Measurements from ENCODE around the gene C2. TPM values are rescaled to one million over a fixed set of nuclear protein-coding genes. Genes with fewer than 3 reads are reported as not detected.
A peak's percentile ranks its signal among the peaks of the same experiment; 100 is the strongest.
"Not testable (repeated sequence)": the region's sequence is repeated elsewhere in the genome, so short reads cannot be mapped to it uniquely, and the experiment has no call there.

Gene C2
- total and polyA plus RNA-seq, 4 experiments from 2014 or later = 2.1 to 3.2 TPM; not detected in 2

DNA sequence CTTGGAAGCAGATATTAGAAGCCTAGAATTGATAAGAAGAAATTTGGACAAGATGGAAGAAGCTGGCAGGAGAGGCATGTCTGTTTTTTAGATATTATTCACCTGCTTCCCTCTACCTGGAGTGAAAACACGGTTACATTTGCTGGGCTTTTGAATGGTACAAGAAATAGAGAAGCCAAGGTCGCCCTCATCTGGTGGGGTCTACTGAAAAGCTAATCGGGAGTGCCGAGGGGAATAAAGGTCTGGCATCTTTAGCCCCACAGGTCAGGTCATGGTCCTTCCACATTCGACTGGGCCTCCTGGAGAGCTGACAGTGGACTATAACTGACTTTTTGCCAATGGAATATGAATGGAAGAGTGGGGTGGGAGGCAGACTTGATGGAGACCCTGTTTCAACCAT is 4.6 kb upstream of the C2 start:
- H3K27me3 Mint-ChIP-seq = no peaks in the 10 kb centered on the region
- POLR2A ChIA-PET (ENCODE audit: partially characterized antibody) = no interaction called here
- no peaks in the 10 kb centered on the region for H3K4me1 Mint-ChIP-seq
- Histone ChIP-seq H3K9me3 (ENCODE audit: control insufficient read depth in 1 of 2, low read length in 2 of 2) (no peaks in the 10 kb centered on the region), H3K36me3 (ENCODE audit: insufficient read depth, low read length) (no peaks in the 10 kb centered on the region), H3K27ac (ENCODE audit: low read depth, low read length) (no peak overlapping the region), H3K27me3 (ENCODE audit: insufficient read depth, low read length) (no peaks in the 10 kb centered on the region), H3K4me3 (ENCODE audit: low read length in 2 of 2) (no peak overlapping the region), H3K4me1 (ENCODE audit: insufficient read depth, low read length) (no peaks in the 10 kb centered on the region)
- H3K27ac Mint-ChIP-seq = peak overlapping the region in 1 of 7 donors; percentile 7
- DNase-seq = peak in 1 of 5 donors; percentile 19
- no peaks in the 10 kb centered on the region for H3K36me3 Mint-ChIP-seq
- no peaks in the 10 kb centered on the region for H3K9me3 Mint-ChIP-seq
- CTCF ChIA-PET (ENCODE audit: partially characterized antibody) = interaction anchor here (1.3 to 1.5 kb wide), 2 partner anchors 33 to 193 kb away, joined by 3 to 4 read pairs; no protein-coding TSS in a partner anchor
- H3K4me3 Mint-ChIP-seq = no peak overlapping the region
- intact Hi-C loops (cut with micrococcal nuclease) = no loop called here

DNA sequence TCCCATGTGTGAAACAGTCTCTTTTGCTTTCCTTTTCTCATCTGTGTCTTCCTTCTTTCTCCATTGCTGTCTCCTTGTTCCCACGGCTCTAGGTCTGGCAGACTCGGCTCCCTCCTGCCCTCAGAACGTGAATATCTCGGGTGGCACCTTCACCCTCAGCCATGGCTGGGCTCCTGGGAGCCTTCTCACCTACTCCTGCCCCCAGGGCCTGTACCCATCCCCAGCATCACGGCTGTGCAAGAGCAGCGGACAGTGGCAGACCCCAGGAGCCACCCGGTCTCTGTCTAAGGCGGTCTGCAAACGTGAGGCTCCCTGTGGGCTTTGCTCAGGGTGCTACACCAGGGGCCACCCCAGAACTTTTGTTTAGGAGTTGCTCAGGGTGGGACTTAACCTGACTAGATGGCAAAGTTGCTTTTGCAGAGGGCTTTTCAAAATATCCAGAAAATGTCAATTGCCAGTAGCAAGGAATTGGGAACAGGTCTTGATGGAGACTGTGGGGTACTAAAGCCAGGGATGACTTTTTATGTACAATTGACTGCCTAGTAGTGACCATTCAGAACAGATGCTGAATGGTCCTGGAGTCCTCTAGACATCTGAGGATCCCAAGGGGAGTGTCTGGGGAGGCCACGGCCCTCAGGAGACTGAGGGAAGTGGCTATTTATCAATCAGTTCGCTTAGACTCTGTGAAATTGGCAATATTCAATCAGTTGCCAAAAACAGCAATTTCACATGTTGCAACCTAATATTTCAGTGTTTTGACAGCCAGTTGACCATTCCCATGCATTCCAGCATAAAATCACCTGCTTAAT is 550 bp downstream of the C2 start:
- Histone ChIP-seq H3K4me3 (ENCODE audit: low read length in 2 of 2) (no peak overlapping the region), H3K27ac (ENCODE audit: low read depth, low read length) (no peak overlapping the region), H3K9me3 (ENCODE audit: control insufficient read depth in 1 of 2, low read length in 2 of 2) (no peaks in the 10 kb centered on the region), H3K27me3 (ENCODE audit: insufficient read depth, low read length) (no peaks in the 10 kb centered on the region), H3K4me1 (ENCODE audit: insufficient read depth, low read length) (no peaks in the 10 kb centered on the region), H3K36me3 (ENCODE audit: insufficient read depth, low read length) (no peaks in the 10 kb centered on the region)
- peaks cover 0 to 1% of the 10 kb centered on the region in 2 donors for H3K27me3 Mint-ChIP-seq
- ChIA-PET POLR2A (ENCODE audit: partially characterized antibody) (no interaction called here), CTCF (ENCODE audit: partially characterized antibody) (no interaction called here)
- intact Hi-C loops (cut with micrococcal nuclease) = no loop called here
- DNase-seq = no peak
- no peak overlapping the region for H3K4me3 Mint-ChIP-seq
- no peaks in the 10 kb centered on the region for H3K4me1 Mint-ChIP-seq
- H3K9me3 Mint-ChIP-seq = no peaks in the 10 kb centered on the region
- H3K36me3 Mint-ChIP-seq = no peaks in the 10 kb centered on the region
- H3K27ac Mint-ChIP-seq = no peak overlapping the region

- H3K27ac Mint-ChIP-seq = no peak overlapping the region
- no peaks in the 10 kb centered on the region for H3K9me3 ChIP-seq (ENCODE audit: control insufficient read depth in 1 of 2, low read length in 2 of 2)
- no peaks in the 10 kb centered on the region for H3K4me1 ChIP-seq (ENCODE audit: insufficient read depth, low read length)
- no peaks in the 10 kb centered on the region for H3K4me1 Mint-ChIP-seq
- intact Hi-C loops (cut with micrococcal nuclease) = no loop called here
- CTCF ChIA-PET (ENCODE audit: partially characterized antibody) = no interaction called here
- H3K27me3 ChIP-seq (ENCODE audit: insufficient read depth, low read length) = no peaks in the 10 kb centered on the region
- no peaks in the 10 kb centered on the region for H3K36me3 Mint-ChIP-seq
- H3K36me3 ChIP-seq (ENCODE audit: insufficient read depth, low read length) = no peaks in the 10 kb centered on the region
- no peak overlapping the region for H3K4me3 Mint-ChIP-seq
- H3K27me3 Mint-ChIP-seq = peaks cover 0 to 1% of the 10 kb centered on the region in 2 donors
- no peak for DNase-seq
- no peaks in the 10 kb centered on the region for H3K9me3 Mint-ChIP-seq
- POLR2A ChIA-PET (ENCODE audit: partially characterized antibody) = no interaction called here
- H3K4me3 ChIP-seq (ENCODE audit: low read length in 2 of 2) = no peak overlapping the region
- H3K27ac ChIP-seq (ENCODE audit: low read depth, low read length) = no peak overlapping the region
Observed at GRCh38 chr6:31928672-31928939, 1.1 kb downstream of the C2 start.

DNA sequence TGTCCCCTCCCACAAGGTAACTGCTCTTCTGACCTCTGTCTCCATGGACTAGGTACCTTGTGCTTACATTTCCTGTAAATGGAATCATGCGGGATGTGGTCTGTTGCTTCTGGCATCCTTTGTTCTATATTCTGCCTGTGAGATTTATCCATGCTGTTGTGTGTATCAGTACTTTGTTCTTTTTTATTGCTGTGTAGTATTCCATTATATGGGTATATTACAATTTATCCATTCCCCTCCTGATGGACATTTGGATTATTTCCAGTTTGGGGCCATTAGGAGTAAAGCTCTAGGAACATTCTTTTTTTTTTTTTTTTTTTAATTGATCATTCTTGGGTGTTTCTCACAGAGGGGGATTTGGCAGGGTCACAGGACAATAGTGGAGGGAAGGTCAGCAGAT is 3.4 kb downstream of the C2 start:
- Mint-ChIP-seq H3K9me3 (no peaks in the 10 kb centered on the region), H3K36me3 (no peaks in the 10 kb centered on the region), H3K27ac (peak overlapping the region in 1 of 7 donors; percentile 63), H3K4me1 (no peaks in the 10 kb centered on the region), H3K4me3 (no peak overlapping the region), H3K27me3 (peaks cover 0 to 3% of the 10 kb centered on the region in 2 donors)
- CTCF ChIA-PET (ENCODE audit: partially characterized antibody) = no interaction called here
- Histone ChIP-seq H3K4me3 (ENCODE audit: low read length in 2 of 2) (no peak overlapping the region), H3K36me3 (ENCODE audit: insufficient read depth, low read length) (no peaks in the 10 kb centered on the region), H3K9me3 (ENCODE audit: control insufficient read depth in 1 of 2, low read length in 2 of 2) (no peaks in the 10 kb centered on the region), H3K4me1 (ENCODE audit: insufficient read depth, low read length) (no peaks in the 10 kb centered on the region), H3K27me3 (ENCODE audit: insufficient read depth, low read length) (no peaks in the 10 kb centered on the region), H3K27ac (ENCODE audit: low read depth, low read length) (no peak overlapping the region)
- intact Hi-C loops (cut with micrococcal nuclease) = no loop called here
- no peak for DNase-seq
- POLR2A ChIA-PET (ENCODE audit: partially characterized antibody) = no interaction called here

DNA sequence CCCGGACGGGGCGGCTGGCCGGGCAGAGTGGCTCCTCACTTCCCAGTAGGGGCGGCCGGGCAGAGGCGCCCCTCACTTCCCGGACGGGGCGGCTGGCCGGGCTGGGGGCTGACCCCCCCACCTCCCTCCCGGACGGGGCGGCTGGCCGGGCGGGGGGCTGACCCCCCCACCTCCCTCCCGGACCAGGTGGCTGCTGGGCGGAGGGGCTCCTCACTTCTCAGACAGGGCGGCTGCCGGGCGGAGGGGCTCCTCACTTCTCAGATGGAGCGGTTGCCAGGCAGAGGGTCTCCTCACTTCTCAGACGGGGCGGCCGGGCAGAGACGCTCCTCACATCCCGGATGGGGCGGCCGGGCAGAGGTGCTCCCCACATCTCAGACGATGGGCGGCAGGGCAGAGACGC is 4.6 kb downstream of the C2 start:
- intact Hi-C loops (cut with micrococcal nuclease); H3K4me1 ChIP-seq (ENCODE audit: insufficient read depth, low read length); H3K4me3 Mint-ChIP-seq; DNase-seq; H3K4me1 Mint-ChIP-seq; H3K27ac Mint-ChIP-seq; H3K27me3 Mint-ChIP-seq; CTCF ChIA-PET (ENCODE audit: partially characterized antibody); H3K9me3 Mint-ChIP-seq; POLR2A ChIA-PET (ENCODE audit: partially characterized antibody); H3K36me3 ChIP-seq (ENCODE audit: insufficient read depth, low read length); H3K9me3 ChIP-seq (ENCODE audit: control insufficient read depth in 1 of 2, low read length in 2 of 2); H3K27me3 ChIP-seq (ENCODE audit: insufficient read depth, low read length); H3K36me3 Mint-ChIP-seq; H3K27ac ChIP-seq (ENCODE audit: low read depth, low read length); H3K4me3 ChIP-seq (ENCODE audit: low read length in 2 of 2): not testable (repeated sequence)

DNA sequence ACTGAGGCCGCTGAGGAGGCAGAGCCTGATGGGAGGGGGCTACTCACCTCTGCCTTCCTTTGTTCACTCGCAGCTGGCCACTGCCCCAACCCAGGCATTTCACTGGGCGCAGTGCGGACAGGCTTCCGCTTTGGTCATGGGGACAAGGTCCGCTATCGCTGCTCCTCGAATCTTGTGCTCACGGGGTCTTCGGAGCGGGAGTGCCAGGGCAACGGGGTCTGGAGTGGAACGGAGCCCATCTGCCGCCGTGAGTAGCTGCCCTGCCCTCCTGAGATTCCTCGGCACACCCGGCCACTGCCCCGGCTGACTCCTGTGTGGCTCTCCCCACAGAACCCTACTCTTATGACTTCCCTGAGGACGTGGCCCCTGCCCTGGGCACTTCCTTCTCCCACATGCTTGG is 6.0 kb downstream of the C2 start:
- H3K9me3 ChIP-seq (ENCODE audit: control insufficient read depth in 1 of 2, low read length in 2 of 2) = no peaks in the 10 kb centered on the region
- Mint-ChIP-seq H3K36me3 (no peaks in the 10 kb centered on the region), H3K9me3 (no peaks in the 10 kb centered on the region), H3K4me1 (no peaks in the 10 kb centered on the region), H3K27ac (peak overlapping the region in 1 of 7 donors; percentile 42), H3K27me3 (peaks cover 0 to 3% of the 10 kb centered on the region in 2 donors), H3K4me3 (no peak overlapping the region)
- no peak for DNase-seq
- no peaks in the 10 kb centered on the region for H3K36me3 ChIP-seq (ENCODE audit: insufficient read depth, low read length)
- no peak overlapping the region for H3K27ac ChIP-seq (ENCODE audit: low read depth, low read length)
- ChIA-PET CTCF (ENCODE audit: partially characterized antibody) (no interaction called here), POLR2A (ENCODE audit: partially characterized antibody) (no interaction called here)
- H3K4me3 ChIP-seq (ENCODE audit: low read length in 2 of 2) = no peak overlapping the region
- intact Hi-C loops (cut with micrococcal nuclease) = no loop called here
- H3K4me1 ChIP-seq (ENCODE audit: insufficient read depth, low read length) = no peaks in the 10 kb centered on the region
- H3K27me3 ChIP-seq (ENCODE audit: insufficient read depth, low read length) = no peaks in the 10 kb centered on the region

GRCh38 chr6:31935021-31935420 is 7.5 kb downstream of the C2 start:
- H3K27ac ChIP-seq (ENCODE audit: low read depth, low read length) = no peak overlapping the region
- intact Hi-C loops (cut with micrococcal nuclease) = no loop called here
- H3K4me1 ChIP-seq (ENCODE audit: insufficient read depth, low read length) = no peaks in the 10 kb centered on the region
- POLR2A ChIA-PET (ENCODE audit: partially characterized antibody) = no interaction called here
- H3K36me3 Mint-ChIP-seq = no peaks in the 10 kb centered on the region
- CTCF ChIA-PET (ENCODE audit: partially characterized antibody) = no interaction called here
- no peak for DNase-seq
- no peak overlapping the region for H3K4me3 ChIP-seq (ENCODE audit: low read length in 2 of 2)
- no peaks in the 10 kb centered on the region for H3K9me3 ChIP-seq (ENCODE audit: control insufficient read depth in 1 of 2, low read length in 2 of 2)
- no peak overlapping the region for H3K27ac Mint-ChIP-seq
- no peaks in the 10 kb centered on the region for H3K27me3 ChIP-seq (ENCODE audit: insufficient read depth, low read length)
- H3K9me3 Mint-ChIP-seq = no peaks in the 10 kb centered on the region
- H3K36me3 ChIP-seq (ENCODE audit: insufficient read depth, low read length) = no peaks in the 10 kb centered on the region
- no peak overlapping the region for H3K4me3 Mint-ChIP-seq
- peaks cover 0 to 3% of the 10 kb centered on the region in 2 donors for H3K27me3 Mint-ChIP-seq
- no peaks in the 10 kb centered on the region for H3K4me1 Mint-ChIP-seq

- Histone ChIP-seq H3K36me3 (ENCODE audit: insufficient read depth, low read length) (no peaks in the 10 kb centered on the region), H3K27ac (ENCODE audit: low read depth, low read length) (no peak overlapping the region), H3K4me1 (ENCODE audit: insufficient read depth, low read length) (no peaks in the 10 kb centered on the region), H3K9me3 (ENCODE audit: control insufficient read depth in 1 of 2, low read length in 2 of 2) (no peaks in the 10 kb centered on the region), H3K27me3 (ENCODE audit: insufficient read depth, low read length) (no peaks in the 10 kb centered on the region), H3K4me3 (ENCODE audit: low read length in 2 of 2) (no peak overlapping the region)
- no peaks in the 10 kb centered on the region for H3K4me1 Mint-ChIP-seq
- peak overlapping the region in 2 of 7 donors; percentile 24 to 51 for H3K27ac Mint-ChIP-seq
- DNase-seq = no peak
- POLR2A ChIA-PET (ENCODE audit: partially characterized antibody) = no interaction called here
- H3K9me3 Mint-ChIP-seq = no peaks in the 10 kb centered on the region
- H3K4me3 Mint-ChIP-seq = peak overlapping the region in 1 of 8 donors; percentile 7
- intact Hi-C loops (cut with micrococcal nuclease) = no loop called here
- H3K27me3 Mint-ChIP-seq = peaks cover 0 to 6% of the 10 kb centered on the region in 2 donors
- CTCF ChIA-PET (ENCODE audit: partially characterized antibody) = interaction anchor here (1.6 kb wide), 1 partner anchor 47 kb away, joined by 3 read pairs; no protein-coding TSS in a partner anchor
- H3K36me3 Mint-ChIP-seq = no peaks in the 10 kb centered on the region
Observed at GRCh38 chr6:31935823-31936222, 8.3 kb downstream of the C2 start.
